Breast epithelium (tissue), 4 donors: ENCODE data around the gene TMEM132C. TPM values are rescaled to one million over a fixed set of nuclear protein-coding genes. Genes with fewer than 3 reads are reported as not detected.

Experiments
- DNase-seq, 2 donors: peaks; one replicate each; pipeline ENCODE4 v3.0.0-alpha.2; 2019; ENCODE audit warnings: low spot score in 2 of 2
- H3K27ac ChIP-seq, 2 donors: fragments of 200-600 bp; sonication (generic) in 1 of 2; one replicate each; pipeline ENCODE4 v1.5.1; 2016 to 2019; ENCODE audit warnings: mild to moderate bottlenecking in 1 of 2
- H3K27me3 ChIP-seq, 2 donors: fragments of 200-600 bp; sonication (generic) in 1 of 2; one replicate each; pipeline versions ENCODE4 v1.5.1 to v1.6.0; 2017 to 2019; ENCODE audit warnings: control low read depth in 1 of 2, mild to moderate bottlenecking in 1 of 2
- H3K36me3 ChIP-seq: fragments of 200-600 bp; one replicate; pipeline ENCODE4 v1.5.1; 2019
- H3K4me1 ChIP-seq, 2 donors: fragments of 200-600 bp; sonication (generic); one replicate each; pipeline ENCODE4 v1.5.1; 2016 to 2019; ENCODE audit warnings: control low read depth in 1 of 2
- H3K4me3 ChIP-seq, 3 donors: fragments of 200-600 bp; sonication (generic); 1 replicate in 2 of 3; 2 replicates in 1 of 3; pipeline ENCODE4 v1.5.1; 2016 to 2019; ENCODE audit warnings: mild to moderate bottlenecking in 3 of 3, moderate library complexity in 2 of 3
- H3K9me3 ChIP-seq, 2 donors: fragments of 200-600 bp; sonication (generic) in 1 of 2; one replicate each; pipeline ENCODE4 v1.5.1; 2016 to 2019; ENCODE audit warnings: control low read depth in 1 of 2
- POLR2A ChIP-seq: fragments of 450-650 bp; IDR thresholded peaks from one replicate; pipeline ENCODE4 v1.6.1; 2016; ENCODE audit warnings: antibody characterized with exemption, mild to moderate bottlenecking, moderate library complexity
- POLR2AphosphoS5 ChIP-seq, 3 donors: sonication (generic); formaldehyde crosslinking; IDR thresholded peaks; one replicate each; pipeline ENCODE4 v1.6.1; 2017; ENCODE audit warnings: antibody characterized with exemption in 3 of 3
- intact Hi-C: fragments of 100-400 bp; cut with DNase I; formaldehyde crosslinking; loops from one replicate; pipeline ENCODE4 v1.15.1; 2023; ENCODE audit warnings: low total_unique reads
- total RNA-seq, 3 donors: library from RNA; depleted of rRNA; stranded (reverse); fragments of >200 nt; gene quantifications; one replicate each; pipeline ENCODE4 v1.1.0, GENCODE V29; 2016
- TF ChIP-seq, protein P1 (sequence below), 3 donors: fragments of 450-650 bp; IDR thresholded peaks; one replicate each; pipeline ENCODE4 v1.5.1; 2016 to 2017; ENCODE audit warnings: antibody characterized with exemption in 3 of 3, mild to moderate bottlenecking in 3 of 3, moderate library complexity in 3 of 3

The TMEM132C gene
- total RNA-seq, 3 donors from 2014 or later: 7.2 to 54.1 (median 15.7) TPM

DNA sequence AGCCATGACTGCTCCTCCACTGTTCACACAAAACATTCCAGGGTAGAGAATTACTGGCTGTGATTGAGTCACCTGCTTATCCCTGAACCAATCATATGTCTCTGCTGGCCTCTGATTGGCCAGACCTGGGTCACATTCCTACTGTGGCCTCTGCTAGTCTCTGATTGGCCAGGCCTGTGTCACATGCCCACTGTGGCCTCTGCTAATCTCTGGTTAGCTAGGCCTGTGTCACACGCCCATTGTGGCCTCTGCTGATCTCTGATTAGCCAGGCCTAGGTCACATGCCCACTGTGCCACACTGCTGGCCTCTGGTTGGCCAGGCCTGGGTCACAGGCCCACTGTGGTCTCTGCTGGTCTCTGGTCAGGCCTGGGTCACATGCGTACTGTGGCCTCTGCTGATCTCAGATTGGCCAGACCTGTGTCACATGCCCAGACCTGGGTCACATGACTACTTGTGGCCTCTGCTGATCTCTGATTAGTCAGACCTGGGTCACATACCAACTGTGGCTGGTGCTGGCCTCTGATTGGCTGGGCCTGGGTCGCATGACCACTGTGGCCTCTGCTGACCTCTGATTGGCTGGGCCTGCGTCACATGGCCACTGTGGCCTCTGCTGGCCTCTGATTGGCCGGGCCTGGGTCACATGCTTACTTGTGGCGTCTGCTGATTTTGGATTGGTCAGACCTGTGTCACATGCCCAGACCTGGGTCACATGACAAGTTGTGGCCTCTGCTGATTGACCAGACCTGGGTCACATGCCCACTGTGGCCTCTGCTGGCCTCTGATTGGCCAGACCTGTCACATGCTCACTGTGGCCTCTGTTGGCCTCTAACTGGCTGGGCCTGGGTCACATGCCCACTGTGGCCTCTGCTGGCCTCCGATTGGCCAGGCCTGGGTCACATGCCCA is 305.2 kb downstream of the TMEM132C start:
- Histone ChIP-seq H3K36me3 (no peaks in the 10 kb centered on the region), H3K4me1 (no peaks in the 10 kb centered on the region), H3K27me3 (no peaks in the 10 kb centered on the region), H3K4me3 (no peak overlapping the region), H3K9me3 (peaks cover 0 to 9% of the 10 kb centered on the region in 2 donors), H3K27ac (no peak overlapping the region)
- intact Hi-C loops: no loop called here
- TF ChIP-seq, protein P1, sequence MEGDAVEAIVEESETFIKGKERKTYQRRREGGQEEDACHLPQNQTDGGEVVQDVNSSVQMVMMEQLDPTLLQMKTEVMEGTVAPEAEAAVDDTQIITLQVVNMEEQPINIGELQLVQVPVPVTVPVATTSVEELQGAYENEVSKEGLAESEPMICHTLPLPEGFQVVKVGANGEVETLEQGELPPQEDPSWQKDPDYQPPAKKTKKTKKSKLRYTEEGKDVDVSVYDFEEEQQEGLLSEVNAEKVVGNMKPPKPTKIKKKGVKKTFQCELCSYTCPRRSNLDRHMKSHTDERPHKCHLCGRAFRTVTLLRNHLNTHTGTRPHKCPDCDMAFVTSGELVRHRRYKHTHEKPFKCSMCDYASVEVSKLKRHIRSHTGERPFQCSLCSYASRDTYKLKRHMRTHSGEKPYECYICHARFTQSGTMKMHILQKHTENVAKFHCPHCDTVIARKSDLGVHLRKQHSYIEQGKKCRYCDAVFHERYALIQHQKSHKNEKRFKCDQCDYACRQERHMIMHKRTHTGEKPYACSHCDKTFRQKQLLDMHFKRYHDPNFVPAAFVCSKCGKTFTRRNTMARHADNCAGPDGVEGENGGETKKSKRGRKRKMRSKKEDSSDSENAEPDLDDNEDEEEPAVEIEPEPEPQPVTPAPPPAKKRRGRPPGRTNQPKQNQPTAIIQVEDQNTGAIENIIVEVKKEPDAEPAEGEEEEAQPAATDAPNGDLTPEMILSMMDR (IDR thresholded peaks at IDR 0.05): no peak
- no peak for DNase-seq

DNA sequence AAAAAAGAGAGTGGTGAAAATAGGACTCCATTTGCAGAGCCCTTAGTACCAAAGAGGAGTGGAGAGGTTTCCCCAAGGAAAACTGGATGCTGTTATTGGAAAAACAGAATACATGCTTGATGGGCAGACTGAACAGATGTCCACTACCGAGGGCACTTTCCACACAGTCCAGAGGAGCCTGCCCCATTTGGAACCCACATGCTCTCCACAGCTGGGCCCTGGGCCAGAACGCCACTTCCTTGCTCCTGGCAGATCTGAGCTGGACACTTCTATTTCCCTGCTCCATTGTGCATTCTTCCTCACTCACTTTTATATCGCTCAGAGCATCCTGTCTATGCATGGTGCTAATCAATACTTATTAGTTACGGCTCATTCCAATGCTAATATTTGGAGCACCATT is 306.9 kb downstream of the TMEM132C start:
- Histone ChIP-seq H3K27me3 (no peaks in the 10 kb centered on the region), H3K36me3 (no peaks in the 10 kb centered on the region), H3K27ac (no peak overlapping the region), H3K9me3 (peaks cover 0 to 9% of the 10 kb centered on the region in 2 donors), H3K4me1 (no peaks in the 10 kb centered on the region), H3K4me3 (no peak overlapping the region)
- intact Hi-C loops: no loop called here
- no peak for DNase-seq
- TF ChIP-seq, protein P1 (IDR thresholded peaks at IDR 0.05): no peak
- TF ChIP-seq POLR2A: no peak
- no peak for TF ChIP-seq POLR2AphosphoS5 (IDR thresholded peaks at IDR 0.05)

DNA sequence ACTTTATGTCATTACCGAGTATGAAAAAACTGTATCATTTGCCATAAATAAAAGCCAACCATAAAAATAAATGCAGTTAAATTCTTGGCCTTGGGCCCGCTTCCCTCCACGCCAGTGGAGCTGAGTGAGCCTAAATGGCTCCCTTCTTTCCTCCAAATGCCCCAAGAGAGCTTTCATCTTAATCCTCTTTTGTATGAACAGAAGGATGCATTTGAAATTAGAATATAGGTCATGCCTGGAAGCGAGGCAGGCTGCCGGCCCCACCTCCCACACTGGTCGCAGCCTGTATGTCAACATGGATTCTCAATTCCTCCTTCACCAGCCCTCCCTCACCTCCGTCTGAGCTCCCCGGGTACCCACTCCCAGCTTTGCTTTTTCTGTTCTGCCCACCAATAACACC is 311.1 kb downstream of the TMEM132C start:
- no peak overlapping the region for H3K4me3 ChIP-seq
- TF ChIP-seq, protein P1 (IDR thresholded peaks at IDR 0.05): no peak
- TF ChIP-seq POLR2AphosphoS5 (IDR thresholded peaks at IDR 0.05): no peak
- TF ChIP-seq POLR2A: no peak
- no peak overlapping the region for H3K27ac ChIP-seq
- H3K4me1 ChIP-seq: no peaks in the 10 kb centered on the region
- no peaks in the 10 kb centered on the region for H3K9me3 ChIP-seq
- no peaks in the 10 kb centered on the region for H3K36me3 ChIP-seq
- intact Hi-C loops: no loop called here
- no peaks in the 10 kb centered on the region for H3K27me3 ChIP-seq
- DNase-seq: no peak

DNA sequence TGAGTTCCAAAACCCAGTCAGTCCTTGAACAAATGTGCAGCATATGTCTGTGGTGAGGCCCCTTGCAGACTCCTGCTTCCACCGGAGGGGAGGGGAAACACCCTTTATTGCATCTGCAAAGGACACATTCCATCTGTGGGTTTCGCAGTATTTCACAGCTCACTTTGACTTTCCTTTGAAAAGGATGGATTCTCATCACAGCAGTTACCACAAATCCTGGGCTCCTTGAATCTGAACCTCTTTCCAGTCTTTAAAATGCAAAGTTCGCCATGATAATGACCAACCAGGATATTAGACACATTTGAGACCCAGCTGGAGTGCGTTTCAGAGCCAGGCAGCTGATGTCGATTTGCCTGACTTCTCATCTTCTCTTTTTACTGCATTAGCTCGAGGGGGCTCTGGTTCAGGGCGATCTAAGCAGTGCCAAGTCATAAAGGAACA is 314.4 kb downstream of the TMEM132C start:
- no peaks in the 10 kb centered on the region for H3K36me3 ChIP-seq
- intact Hi-C loops: no loop called here
- H3K4me3 ChIP-seq: no peak overlapping the region
- no peaks in the 10 kb centered on the region for H3K4me1 ChIP-seq
- no peak overlapping the region for H3K27ac ChIP-seq
- H3K27me3 ChIP-seq: no peaks in the 10 kb centered on the region
- no peaks in the 10 kb centered on the region for H3K9me3 ChIP-seq
- TF ChIP-seq POLR2AphosphoS5 (IDR thresholded peaks at IDR 0.05) (no peak), POLR2A (no peak)
- TF ChIP-seq, protein P1 (IDR thresholded peaks at IDR 0.05): no peak
- no peak for DNase-seq

DNA sequence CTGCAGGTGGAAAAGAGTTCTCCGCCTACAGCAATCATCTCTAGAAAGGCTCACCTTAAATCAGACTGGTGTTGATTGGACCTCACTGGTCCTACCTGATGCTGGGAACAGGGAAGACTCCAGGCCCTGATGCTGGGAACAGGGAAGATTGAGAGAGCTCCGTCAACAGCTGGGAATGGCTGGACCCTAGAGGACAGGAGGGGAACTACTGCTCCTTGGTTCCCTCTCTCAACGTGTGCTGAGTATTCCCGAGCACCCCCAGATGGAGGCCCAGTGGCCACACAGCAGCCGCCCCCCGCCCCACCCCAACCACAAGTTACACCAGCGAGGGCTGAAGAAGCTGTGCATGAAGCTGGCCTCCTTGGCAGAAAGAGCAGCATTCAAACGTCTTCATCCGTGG is 316.5 kb downstream of the TMEM132C start:
- intact Hi-C loops: no loop called here
- Histone ChIP-seq H3K4me1 (no peaks in the 10 kb centered on the region), H3K27me3 (no peaks in the 10 kb centered on the region), H3K36me3 (no peaks in the 10 kb centered on the region), H3K4me3 (no peak overlapping the region), H3K9me3 (no peaks in the 10 kb centered on the region), H3K27ac (no peak overlapping the region)
- TF ChIP-seq, protein P1 (IDR thresholded peaks at IDR 0.05): no peak
- TF ChIP-seq POLR2A (no peak), POLR2AphosphoS5 (IDR thresholded peaks at IDR 0.05) (no peak)
- no peak for DNase-seq
